GM20431 (cell line): ENCODE data around the gene RBMS1.
"Not testable (repeated sequence)": the region's sequence is repeated elsewhere in the genome, so short reads cannot be mapped to it uniquely, and the experiment has no call there.

Experiments used
- in situ Hi-C: fragments of 300-500 bp; cut with MseI, MboI; formaldehyde crosslinking; loops from one replicate; pipeline ENCODE4 v1.15.0; 2020; ENCODE audit warnings: low sequenced_read_pairs; ENCODE audit not compliant: unreplicated experiment

Gene RBMS1

DNA sequence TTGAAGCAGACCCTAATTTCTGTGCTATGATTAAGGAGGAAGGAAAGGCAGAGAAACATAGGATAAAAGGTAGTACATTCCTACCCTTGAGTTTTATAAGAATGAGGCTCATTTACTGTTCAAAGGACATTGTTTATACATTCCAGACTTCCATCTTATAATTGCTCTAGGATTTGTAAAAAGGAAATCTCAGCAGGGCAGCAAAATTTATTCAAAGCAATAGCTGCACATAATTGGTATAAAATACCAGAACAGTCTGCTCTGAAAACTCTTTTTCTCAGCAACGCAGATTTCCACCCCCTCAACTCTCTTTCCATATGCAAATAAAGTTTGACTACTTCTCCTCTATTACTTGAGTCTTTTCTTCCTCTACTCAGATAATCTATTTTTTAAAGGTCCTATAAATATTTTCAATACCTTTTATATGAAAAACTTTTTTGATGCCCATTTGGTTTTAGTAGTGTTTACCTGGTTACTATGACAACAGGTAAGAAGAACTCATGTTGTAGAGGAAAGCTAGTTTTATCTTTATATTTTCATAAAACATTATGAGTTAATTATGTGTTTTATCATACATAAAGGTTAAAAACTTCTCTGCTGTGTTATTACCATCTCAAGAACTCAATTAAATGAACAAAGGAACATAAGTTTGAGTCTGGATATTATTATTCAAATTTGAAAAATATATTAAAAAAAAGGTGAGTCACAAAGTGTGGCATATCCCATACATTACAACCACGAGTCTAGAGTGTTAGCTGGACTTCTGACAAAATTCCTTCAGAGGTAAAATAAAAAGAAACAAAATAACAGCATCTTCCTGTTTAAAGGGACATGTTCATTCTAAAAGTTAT is 19.9 kb downstream of the RBMS1 start:
- in situ Hi-C loops = no loop called here

DNA sequence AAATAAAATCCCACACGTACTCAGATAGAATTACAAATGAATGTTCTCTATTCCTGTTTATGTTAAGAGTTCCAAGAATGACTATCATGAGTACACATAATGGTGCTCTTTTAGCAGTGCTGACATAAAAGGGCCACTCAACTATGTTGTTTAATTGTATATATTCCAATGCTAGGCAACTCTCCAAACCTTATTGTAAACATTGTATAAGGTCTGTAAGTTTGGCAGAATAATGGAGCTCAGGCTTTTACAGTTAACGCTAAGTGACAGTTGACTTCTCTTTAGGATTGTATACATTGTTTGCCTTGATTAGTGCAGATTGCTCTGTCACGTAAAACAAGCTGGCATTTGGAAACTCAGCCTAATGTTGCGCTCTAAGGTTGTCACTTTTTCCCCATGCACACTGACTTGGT is 20.8 kb downstream of the RBMS1 start:
- in situ Hi-C loops = no loop called here

DNA sequence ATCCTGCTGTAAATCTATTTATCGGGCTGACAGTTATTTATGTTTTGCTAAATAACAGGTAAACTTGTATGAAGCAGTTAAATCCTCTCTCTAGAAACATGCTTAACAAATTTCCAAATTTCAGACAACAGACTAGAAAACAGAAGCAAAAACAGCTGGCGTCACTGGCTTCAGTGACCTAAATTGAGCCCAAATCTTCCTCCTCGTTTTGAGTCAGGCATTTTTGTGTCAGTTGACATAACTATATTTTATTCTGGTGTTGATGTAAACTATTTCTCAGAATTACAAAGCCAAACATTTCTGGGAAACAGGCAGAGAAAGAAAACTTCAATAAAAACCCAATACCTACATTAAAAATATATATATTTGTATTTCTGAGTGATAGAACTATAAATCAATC is 21.7 kb downstream of the RBMS1 start:
- in situ Hi-C loops = no loop called here

DNA sequence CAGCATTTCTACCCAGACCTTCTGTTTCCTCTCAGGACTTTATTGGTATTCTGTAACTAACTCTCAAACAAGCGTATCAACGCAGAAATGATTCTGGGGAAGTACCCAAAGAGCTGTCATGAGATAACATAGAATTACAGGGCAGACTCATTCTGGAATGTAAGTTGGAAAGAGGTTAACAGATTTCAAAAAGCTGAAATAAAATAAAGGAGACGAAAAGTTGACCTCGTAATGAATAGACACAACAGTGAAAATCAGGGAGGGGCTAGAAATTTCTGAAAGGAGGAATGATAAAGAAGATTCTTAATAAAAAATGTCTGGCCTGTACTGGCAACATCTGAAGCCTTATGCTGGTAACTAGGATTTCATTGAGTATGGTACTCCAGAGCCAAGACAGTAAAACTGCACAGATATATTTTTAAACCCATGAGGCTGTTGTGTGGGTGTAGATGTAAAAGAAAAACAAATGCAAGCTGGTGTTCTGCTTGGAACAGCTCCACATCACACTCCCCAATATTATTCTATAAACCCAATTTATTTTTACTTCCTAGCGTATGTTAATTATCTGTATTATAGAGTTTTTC is 23.9 kb downstream of the RBMS1 start:
- in situ Hi-C loops = no loop called here

DNA sequence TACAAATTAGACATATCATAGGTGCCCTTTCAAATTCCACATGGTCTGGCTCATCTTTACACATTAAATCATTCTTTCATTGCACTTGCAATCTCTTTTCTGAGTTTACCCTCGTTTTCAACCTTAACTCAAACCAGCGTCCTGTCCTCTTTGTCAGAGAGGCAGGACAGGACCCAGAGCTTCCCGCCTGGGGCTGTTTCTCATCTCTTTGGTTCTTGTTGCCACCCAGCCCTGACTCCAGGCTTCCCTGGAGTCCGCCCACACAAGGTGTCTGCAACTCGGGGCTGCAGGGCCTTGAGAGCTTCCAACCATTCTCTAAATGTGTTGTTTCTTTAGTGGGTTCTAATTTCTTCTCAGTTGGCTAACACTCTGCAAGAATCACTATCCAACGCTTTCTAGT is 24.4 kb downstream of the RBMS1 start:
- in situ Hi-C loops = no loop called here

DNA sequence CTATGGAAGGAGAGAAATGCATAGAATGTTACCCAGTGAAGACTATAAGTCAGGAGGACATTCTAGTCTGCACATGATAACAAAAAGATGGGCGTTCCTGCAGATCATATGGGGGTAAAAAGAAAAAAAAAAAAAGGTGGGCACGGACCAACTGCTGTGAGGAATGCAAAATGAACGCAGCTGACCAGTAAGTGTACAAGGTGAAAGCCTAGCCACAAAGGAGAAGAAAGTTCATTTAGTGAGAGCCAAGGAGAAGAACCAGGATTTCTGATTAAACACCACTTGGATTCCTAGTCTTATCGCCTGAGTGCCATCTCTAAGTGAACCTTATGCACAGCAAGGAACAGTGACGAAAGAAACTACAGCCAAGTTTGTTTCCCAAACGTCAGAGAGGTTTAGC is 26.5 kb downstream of the RBMS1 start:
- in situ Hi-C loops = no loop called here

DNA sequence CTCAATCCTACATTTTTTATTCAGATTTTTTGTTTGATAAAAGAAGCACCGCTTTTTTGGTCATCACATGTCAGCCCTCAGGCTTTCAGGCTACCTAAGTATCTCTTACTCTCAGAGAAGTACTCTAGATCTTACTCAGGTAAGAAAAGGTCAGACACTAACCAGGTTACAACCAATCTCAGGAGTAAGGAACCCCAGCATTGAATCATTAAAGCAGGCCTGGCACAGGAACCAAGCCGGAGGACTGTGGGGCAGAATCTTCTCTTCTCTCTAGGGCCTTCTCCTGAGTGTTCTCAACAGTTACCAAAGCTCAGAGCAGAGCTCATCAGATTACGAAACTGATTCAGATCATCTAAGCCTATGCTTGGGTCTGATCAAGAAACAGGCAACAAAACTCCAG is 28.2 kb downstream of the RBMS1 start:
- in situ Hi-C loops = no loop called here

DNA sequence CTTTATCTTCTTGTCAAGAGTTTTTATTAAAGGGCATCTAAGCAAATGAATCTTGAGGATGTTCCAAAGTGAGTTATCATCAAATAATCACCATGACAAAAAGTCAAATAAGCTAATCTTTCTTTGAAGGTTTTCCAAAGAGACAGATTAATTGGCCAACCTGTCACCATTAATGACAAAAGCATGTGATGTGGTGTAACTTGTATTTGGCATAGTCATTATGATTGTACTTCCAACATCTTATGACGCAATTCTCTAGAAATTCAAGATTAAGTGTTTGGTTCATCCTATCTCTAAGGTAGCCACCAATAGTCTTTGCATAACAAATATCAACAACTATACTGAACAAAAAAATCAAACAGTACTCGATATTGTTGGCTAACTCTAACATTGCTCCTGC is 28.6 kb downstream of the RBMS1 start:
- in situ Hi-C loops = no loop called here

DNA sequence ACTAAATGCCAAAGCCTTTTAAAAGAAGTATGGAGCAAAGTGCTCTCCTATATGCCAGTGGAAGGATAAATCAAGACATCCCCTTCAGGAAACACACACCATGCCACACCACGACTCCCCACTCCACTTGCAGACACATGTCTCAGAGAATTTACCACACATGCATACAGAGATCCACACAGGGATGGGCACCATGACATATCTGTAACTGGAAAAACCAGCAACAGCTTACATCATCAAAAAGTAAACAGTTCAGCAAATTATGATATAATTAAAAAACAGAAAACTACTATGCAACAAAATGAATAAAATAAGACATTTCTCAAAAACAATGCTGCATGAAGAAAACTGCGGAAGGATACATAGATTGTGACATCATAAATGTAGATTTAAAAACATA is 29.6 kb downstream of the RBMS1 start:
- in situ Hi-C loops = no loop called here

DNA sequence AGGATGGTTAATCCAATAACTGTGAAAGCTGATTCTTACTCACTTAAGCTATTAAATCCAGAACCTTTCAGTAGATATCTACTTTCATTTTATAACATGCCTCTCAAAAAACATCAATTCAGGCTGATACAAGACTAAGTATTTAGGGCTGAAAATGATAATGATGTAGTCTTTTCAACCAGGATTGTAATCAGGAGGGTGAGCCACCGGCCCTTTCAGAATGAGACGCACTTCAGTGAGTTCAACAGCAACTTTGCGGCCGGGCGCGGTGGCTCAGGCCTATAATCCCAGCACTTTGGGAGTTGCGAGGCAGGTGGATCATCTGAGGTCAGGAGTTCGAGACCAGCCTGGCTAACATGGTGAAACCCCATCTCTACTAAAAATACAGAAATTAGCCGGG is 30.4 kb downstream of the RBMS1 start:
- in situ Hi-C loops = no loop called here

DNA sequence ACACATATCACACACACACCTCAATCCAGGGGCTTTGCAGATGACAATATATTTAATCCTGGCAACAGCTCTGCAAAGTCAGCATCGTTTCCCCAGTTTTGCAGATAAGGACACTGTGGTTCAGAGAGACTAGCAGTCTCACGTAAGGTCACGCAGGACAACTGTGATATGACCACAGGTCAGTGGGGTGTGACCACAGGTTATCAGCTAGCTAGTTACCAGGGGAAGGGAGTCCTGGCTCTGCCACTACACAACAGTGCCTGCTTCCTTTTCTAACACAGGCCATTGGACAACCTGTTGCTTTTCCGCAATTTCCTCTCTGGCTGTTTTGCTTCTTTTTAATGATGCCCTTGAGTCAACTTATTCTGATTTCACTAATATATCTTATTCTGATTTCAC is 33.3 kb downstream of the RBMS1 start:
- in situ Hi-C loops = no loop called here

DNA sequence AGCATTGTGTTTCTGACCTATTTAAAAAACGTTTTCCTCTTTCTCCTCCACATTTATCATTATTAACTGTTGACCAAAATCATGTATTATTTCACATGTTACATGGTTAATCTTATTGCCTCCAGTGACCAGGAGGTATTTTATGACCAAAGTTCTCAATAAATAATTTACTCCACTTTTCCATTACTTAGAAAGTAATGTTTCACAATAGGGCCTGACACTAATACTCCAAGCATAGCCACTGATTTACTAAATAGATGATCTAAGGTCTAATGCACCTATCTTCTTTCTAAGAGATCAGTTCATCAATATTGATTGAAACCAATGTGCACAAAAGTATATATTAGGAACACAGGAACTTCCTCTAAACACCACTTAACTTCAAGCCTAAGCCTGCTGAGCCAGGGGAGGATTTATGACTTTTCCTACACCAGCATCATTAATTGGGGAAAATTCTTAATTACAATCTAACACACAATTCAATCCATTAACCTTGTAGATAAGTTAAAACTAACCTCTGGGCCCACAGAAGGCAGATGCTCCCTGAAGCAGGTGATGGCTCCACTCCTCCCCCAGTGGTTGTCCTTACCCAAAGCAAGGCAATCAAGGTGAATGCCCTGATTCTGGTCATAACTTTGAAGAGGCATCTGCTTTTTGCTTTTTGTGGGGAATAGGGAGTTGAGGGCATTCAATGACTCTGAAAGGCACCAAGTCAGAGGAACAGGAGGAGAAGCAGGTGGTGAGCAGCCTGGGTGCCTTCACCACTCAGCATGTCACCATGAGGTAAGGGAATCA is 33.9 kb downstream of the RBMS1 start:
- in situ Hi-C loops = no loop called here

DNA sequence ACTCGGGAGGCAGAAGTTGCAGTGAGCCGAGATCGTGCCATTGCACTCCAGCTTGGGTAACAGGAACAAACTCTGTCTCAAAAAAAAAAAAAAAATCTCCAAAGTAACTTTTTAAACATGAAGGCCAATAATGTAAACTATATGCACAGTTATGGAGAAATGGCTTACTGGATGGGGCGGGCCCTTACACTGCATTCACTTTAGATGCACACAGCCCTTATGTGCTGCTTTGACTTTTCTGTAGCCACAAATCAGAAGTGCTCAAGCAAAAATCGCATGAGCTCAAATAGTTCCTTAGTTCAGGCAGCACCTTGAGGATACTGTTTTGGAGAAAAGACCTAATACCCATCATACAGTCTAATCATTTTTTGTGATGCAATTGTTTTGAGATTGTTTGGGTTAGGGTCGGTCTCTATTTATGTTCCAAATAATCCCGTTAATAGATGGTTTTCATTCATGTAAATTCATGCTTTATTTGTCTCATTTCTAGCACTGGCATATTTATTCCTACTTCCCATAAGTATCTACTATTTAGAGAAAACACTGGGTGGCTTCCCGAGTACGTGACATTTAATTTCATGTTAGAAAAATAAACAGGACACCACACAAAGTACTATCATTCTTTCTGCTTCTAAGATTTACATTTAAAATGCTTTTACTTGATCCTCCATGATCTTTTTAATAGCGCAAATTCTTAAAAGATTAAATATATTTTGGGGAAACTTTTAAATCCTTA is 34.7 kb downstream of the RBMS1 start:
- in situ Hi-C loops = no loop called here

DNA sequence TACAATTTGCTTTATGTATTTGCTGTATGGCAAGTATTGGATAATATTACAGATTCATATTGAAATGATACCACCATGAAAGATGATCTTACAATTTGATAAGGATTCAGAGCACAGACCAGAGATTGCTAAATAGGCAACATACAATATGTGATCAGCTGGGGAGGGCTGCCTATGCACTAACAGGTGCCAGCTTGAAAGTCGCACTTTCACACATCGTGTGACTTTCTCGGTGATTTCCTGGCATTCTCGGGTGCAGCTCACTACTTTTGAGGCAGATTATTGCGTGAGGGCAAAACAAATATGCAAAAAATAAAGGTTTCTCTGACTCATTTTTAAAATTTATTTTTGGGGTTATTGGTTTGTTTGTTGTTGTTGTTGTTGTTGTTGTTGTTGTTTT is 36.0 kb downstream of the RBMS1 start:
- in situ Hi-C loops = no loop called here

DNA sequence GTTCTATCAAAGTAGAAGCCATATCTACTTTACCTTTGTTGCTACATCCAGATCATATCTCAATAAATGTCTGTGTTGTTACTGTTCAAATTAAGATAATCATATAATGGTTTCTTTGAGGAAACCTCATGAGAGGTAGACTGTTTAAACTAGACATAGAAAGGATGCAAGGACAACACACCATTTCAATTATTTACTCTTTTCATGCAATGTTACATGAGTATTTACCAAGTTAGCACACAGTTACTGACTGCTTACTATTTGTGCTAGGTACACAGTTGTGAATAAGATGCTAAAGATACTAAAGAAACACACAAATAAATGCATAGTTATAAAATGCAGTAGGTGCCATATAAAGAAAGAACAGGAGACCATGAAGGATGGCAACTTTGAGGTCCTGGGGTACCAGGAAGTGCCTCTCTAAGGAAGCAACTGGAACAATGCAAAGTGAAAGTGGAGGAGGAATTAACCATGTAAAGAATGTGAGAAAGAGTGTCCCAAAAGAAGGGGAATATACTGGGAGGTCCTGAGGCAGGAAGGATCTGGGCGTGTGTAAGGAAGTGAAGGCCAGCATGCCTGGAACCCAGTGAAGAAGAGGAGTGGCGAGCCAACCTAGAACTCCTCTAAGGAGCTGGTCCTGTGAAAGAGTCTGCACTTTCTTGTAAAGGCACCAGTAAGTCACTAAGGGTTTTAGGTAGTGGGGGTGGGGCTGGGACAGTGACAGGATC is 39.4 kb downstream of the RBMS1 start:
- in situ Hi-C loops = no loop called here

DNA sequence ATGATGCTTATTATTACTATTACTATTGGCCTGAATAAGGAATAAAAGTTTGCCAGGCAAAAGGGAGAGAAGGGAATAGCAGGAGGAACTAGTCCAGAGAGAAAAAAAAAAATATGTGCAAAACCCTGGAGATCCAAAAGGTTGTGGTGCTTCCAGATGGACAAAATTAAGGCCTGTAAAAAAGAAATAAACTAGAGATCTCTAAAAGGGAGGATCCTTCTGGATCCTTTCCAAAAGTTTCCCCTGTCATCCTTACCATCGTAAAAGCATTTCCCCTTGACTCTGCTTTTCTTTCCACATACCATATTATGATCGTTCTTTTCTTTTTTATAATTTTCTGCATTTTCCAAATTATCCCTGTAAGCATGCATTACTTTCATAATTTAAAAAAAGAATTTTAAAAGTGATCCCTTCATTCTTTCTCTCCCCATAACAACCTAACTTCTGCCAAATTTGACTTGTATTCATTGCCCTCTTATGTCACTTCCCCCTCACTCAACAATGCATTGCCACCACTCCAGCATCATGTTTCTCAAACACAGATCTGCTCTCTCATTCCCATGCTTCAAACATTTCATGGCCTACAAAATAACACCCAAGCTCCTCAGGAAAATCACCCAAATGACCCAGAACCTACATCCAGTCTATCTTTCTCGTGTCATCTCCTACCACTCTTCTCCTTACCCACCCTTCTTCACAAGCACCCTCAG is 40.3 kb downstream of the RBMS1 start:
- in situ Hi-C loops = no loop called here

DNA sequence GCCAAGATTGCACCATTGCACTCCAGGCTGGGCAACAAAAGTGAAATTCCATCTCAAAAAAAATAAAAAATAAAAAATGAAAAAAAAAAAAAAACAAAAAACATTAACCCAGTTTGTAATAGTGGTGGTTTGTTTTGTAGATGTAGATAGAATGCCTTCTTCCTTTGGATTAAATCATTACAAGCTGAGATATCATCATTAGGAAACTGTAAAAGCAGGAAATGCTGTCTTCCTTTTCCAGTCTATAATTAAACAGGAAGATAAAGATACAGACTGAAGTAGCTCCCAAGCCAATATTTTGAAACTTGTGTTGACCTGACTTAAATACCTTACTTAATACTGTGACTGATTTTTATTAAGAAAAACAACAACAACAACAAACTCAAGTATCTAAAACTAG is 43.1 kb downstream of the RBMS1 start:
- in situ Hi-C loops = no loop called here

DNA sequence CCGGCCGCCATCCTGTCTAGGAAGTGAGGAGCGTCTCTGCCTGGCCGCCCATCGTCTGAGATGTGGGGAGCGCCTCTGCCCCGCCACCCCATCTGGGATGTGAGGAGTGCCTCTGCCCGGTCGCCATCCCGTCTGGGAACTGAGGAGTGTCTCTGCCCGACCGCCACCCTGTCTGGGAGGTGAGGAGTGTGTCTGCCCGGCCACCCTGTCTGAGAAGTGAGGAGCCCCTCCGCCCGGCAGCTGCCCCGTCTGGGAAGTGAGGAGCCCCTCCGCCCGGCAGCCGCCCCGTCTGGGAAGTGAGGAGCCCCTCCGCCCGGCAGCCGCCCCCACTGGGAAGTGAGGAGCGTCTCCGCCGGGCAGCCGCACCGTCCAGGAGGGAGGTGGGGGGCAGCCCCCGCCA is 44.8 kb downstream of the RBMS1 start:
- in situ Hi-C loops = not testable (repeated sequence)

DNA sequence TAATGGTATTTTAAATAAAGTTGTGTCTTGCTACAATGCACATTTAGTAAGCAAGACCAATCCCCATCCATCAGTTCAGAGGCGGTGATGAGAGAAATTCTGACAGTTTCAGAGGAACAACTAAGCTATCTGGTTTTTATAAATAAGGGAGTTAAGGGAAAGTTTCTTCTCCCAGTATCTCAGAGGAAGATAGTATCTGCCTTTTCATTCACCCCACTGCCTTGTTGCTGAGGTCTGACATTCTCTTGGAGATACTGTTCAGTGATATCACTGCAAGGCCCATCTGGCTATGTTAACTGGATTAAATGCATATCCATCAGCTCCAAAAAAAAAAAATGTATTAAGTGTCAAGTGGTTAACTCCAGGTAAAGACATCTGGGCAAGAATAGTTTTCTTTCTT is 47.9 kb downstream of the RBMS1 start:
- in situ Hi-C loops = no loop called here
